IMR-90 (cell line): Measurements from ENCODE around the gene ISM1. TPM values are rescaled to one million over a fixed set of nuclear protein-coding genes. Genes with fewer than 3 reads are reported as not detected.

ENCODE experiments used
- ATAC-seq: fragments of 200-7000 bp; cut with Tn5 transposase; 2 replicates; pipeline ENCODE4 v1.9.1; 2020; ENCODE audit warnings: low read depth, mild to moderate bottlenecking, moderate library complexity
- BruUV-seq: library from RNA; stranded (reverse); fragments of 400-500 nt; replicated peaks from 2 replicates; lab custom pipeline; 2021; lab: Mats Ljungman, UMichigan
- CTCF ChIA-PET: fragments of 300-600 bp; formaldehyde crosslinking; extraction: SDS; loops from one replicate; lab custom pipeline; 2021; ENCODE audit warnings: antibody characterized with exemption; lab: Yijun Ruan, JAX
- POLR2A ChIA-PET: fragments of 300-600 bp; sonication (Branson Sonifier 250); formaldehyde crosslinking; loops from one replicate; lab custom pipeline; 2022; ENCODE audit warnings: antibody characterized with exemption; ENCODE audit not compliant: unreplicated experiment; lab: Charles Lee
- DNase-seq: peaks from one replicate; pipeline ENCODE4 v3.0.0; 2013
- H2AFZ ChIP-seq: replicated peaks from 2 replicates; pipeline ENCODE3; 2013; ENCODE audit warnings: low read length, mild to moderate bottlenecking; ENCODE audit not compliant: poor library complexity
- H2AK5ac ChIP-seq: 2 replicates; pipeline ENCODE4 v1.6.1; 2013; ENCODE audit warnings: low read depth, low read length, inconsistent platforms
- H2AK9ac ChIP-seq: replicated peaks from 2 replicates; pipeline ENCODE3; 2013; ENCODE audit warnings: mild to moderate bottlenecking, low read depth, low read length, moderate library complexity; ENCODE audit not compliant: poor library complexity
- H2BK120ac ChIP-seq: 2 replicates; pipeline ENCODE4 v1.6.1; 2013; ENCODE audit warnings: low read depth, low read length, inconsistent platforms
- H2BK15ac ChIP-seq: 3 replicates; pipeline ENCODE4 v1.6.1; 2013; ENCODE audit warnings: low read depth, low read length, inconsistent platforms
- H2BK20ac ChIP-seq: 2 replicates; pipeline ENCODE4 v1.6.1; 2013; ENCODE audit warnings: low read depth, mild to moderate bottlenecking, inconsistent platforms, low read length, moderate library complexity
- H2BK5ac ChIP-seq: 2 replicates; pipeline ENCODE4 v1.6.1; 2013; ENCODE audit warnings: mild to moderate bottlenecking, low read depth, low read length, inconsistent platforms; ENCODE audit not compliant: poor library complexity, severe bottlenecking
- H3K14ac ChIP-seq: replicated peaks from 2 replicates; pipeline ENCODE4 v1.6.1; 2013; ENCODE audit warnings: low read depth, low read length, inconsistent platforms
- H3K18ac ChIP-seq: 2 replicates; pipeline ENCODE4 v1.6.1; 2013; ENCODE audit warnings: low read depth, low read length, control low read depth
- H3K23ac ChIP-seq: 2 replicates; pipeline ENCODE4 v1.6.1; 2013; ENCODE audit warnings: low read depth, low read length, inconsistent platforms
- H3K27ac ChIP-seq: 2 replicates; pipeline ENCODE4 v1.5.1; 2013; ENCODE audit warnings: mild to moderate bottlenecking, control low read depth, low read length; ENCODE audit not compliant: insufficient read depth
- H3K27me3 ChIP-seq: 2 replicates; pipeline ENCODE4 v1.6.1; 2013; ENCODE audit warnings: low read length; ENCODE audit not compliant: control insufficient read depth, insufficient read depth
- H3K36me3 ChIP-seq: 2 replicates; pipeline ENCODE4 v1.6.1; 2013; ENCODE audit warnings: low read length, mixed read lengths; ENCODE audit not compliant: control insufficient read depth, insufficient read depth
- H3K4ac ChIP-seq: 2 replicates; pipeline ENCODE4 v1.6.1; 2013; ENCODE audit warnings: low read depth, low read length, inconsistent platforms
- H3K4me1 ChIP-seq: 2 replicates; pipeline ENCODE4 v1.6.1; 2013; ENCODE audit warnings: low read length, mixed read lengths; ENCODE audit not compliant: control insufficient read depth, insufficient read depth
- H3K4me2 ChIP-seq: 2 replicates; pipeline ENCODE4 v1.6.1; 2013; ENCODE audit warnings: low read depth, mild to moderate bottlenecking, control low read depth, low read length, moderate library complexity
- H3K4me3 ChIP-seq: 2 replicates; pipeline ENCODE4 v1.5.1; 2013; ENCODE audit warnings: low read depth, mild to moderate bottlenecking, control low read depth, low read length, moderate library complexity; ENCODE audit not compliant: insufficient read depth
- H3K56ac ChIP-seq: 2 replicates; pipeline ENCODE4 v1.6.1; 2013; ENCODE audit warnings: low read length, inconsistent platforms; ENCODE audit not compliant: insufficient read depth; ENCODE audit errors: extremely low read depth
- H3K79me1 ChIP-seq, 2 experiments: 2 replicates each; pipeline ENCODE4 v1.6.1; 2013; ENCODE audit warnings: low read length in 2 of 2, inconsistent platforms in 1 of 2, low read depth in 1 of 2
- H3K9ac ChIP-seq: 2 replicates; pipeline ENCODE4 v1.6.1; 2013; ENCODE audit warnings: low read depth, low read length, control low read depth
- H3K9me1 ChIP-seq: 2 replicates; pipeline ENCODE4 v1.6.1; 2013; ENCODE audit warnings: low read length, inconsistent platforms; ENCODE audit not compliant: insufficient read depth
- H3K9me3 ChIP-seq: 2 replicates; pipeline ENCODE4 v1.6.1; 2013; ENCODE audit warnings: low read length; ENCODE audit not compliant: control insufficient read depth, insufficient read depth
- H4K20me1 ChIP-seq: 2 replicates; pipeline ENCODE4 v1.6.1; 2013; ENCODE audit warnings: low read length, inconsistent platforms; ENCODE audit not compliant: insufficient read depth
- H4K5ac ChIP-seq: 2 replicates; pipeline ENCODE4 v1.6.1; 2013; ENCODE audit warnings: mild to moderate bottlenecking, low read depth, low read length, control low read depth
- H4K8ac ChIP-seq, 2 experiments: 2 replicates each; pipeline ENCODE4 v1.6.1; 2013; ENCODE audit warnings: low read depth in 2 of 2, low read length in 2 of 2, control low read depth in 1 of 2, inconsistent platforms in 1 of 2
- H4K91ac ChIP-seq: 2 replicates; pipeline ENCODE4 v1.6.1; 2013; ENCODE audit warnings: low read depth, low read length, inconsistent platforms; ENCODE audit not compliant: insufficient read depth
- BHLHE40 ChIP-seq: fragments of 150-350 bp; IDR thresholded peaks from 2 replicates; pipeline ENCODE4 v1.6.1; 2016; ENCODE audit warnings: mild to moderate bottlenecking, low read depth, low read length
- CEBPB ChIP-seq: IDR thresholded peaks from 2 replicates; pipeline ENCODE4 v1.6.1; 2012; ENCODE audit warnings: low read depth, low read length, improper control_type of control experiment
- CHD1 ChIP-seq: IDR thresholded peaks from 2 replicates; pipeline ENCODE4 v1.6.1; 2012; ENCODE audit warnings: low read depth, low read length, improper control_type of control experiment
- MAFK ChIP-seq: IDR thresholded peaks from 2 replicates; pipeline ENCODE4 v1.6.1; 2012; ENCODE audit warnings: low read depth, low read length, improper control_type of control experiment
- MAZ ChIP-seq: IDR thresholded peaks from 2 replicates; pipeline ENCODE4 v1.6.1; 2012; ENCODE audit warnings: low read depth, mild to moderate bottlenecking, low read length, improper control_type of control experiment, moderate library complexity, borderline replicate concordance
- MXI1 ChIP-seq: IDR thresholded peaks from 2 replicates; pipeline ENCODE4 v1.6.1; 2012; ENCODE audit warnings: low read depth, mild to moderate bottlenecking, low read length, moderate library complexity, borderline replicate concordance
- NFE2L2 ChIP-seq: fragments of 150-350 bp; IDR thresholded peaks from 2 replicates; pipeline ENCODE4 v1.6.1; 2016; ENCODE audit warnings: low read depth, mild to moderate bottlenecking, low read length
- RAD21 ChIP-seq: IDR thresholded peaks from 2 replicates; pipeline ENCODE4 v1.6.1; 2012; ENCODE audit warnings: low read length, improper control_type of control experiment
- RCOR1 ChIP-seq: IDR thresholded peaks from 2 replicates; pipeline ENCODE4 v1.6.1; 2012; ENCODE audit warnings: mild to moderate bottlenecking, low read length, improper control_type of control experiment; ENCODE audit not compliant: insufficient replicate concordance
- RFX5 ChIP-seq: IDR thresholded peaks from 2 replicates; pipeline ENCODE4 v1.8.0; 2012; ENCODE audit warnings: low read depth, mild to moderate bottlenecking, low read length, moderate library complexity
- SMC3 ChIP-seq: fragments of 150-350 bp; IDR thresholded peaks from 2 replicates; pipeline ENCODE4 v1.6.1; 2016; ENCODE audit warnings: low read depth, mild to moderate bottlenecking, antibody characterized with exemption, low read length, moderate library complexity
- WGBS, 2 experiments: methylation state at CpG; one replicate each; pipeline versions ENCODE4 v1.1.5 to v1.1.7; 2013; ENCODE audit warnings: missing lambda C conversion rate in 2 of 2; ENCODE audit not compliant: insufficient read length in 1 of 2; ENCODE audit errors: extremely low coverage in 2 of 2; 5-methylcytosine and 5-hydroxymethylcytosine counted together
- dilution Hi-C: fragments of 300-500 bp; cut with HindIII; formaldehyde crosslinking; loops from one replicate; pipeline ENCODE4 v1.14.3; 2018; ENCODE audit warnings: low sequenced_read_pairs; ENCODE audit not compliant: unreplicated experiment
- in situ Hi-C: fragments of 300-500 bp; cut with MboI; formaldehyde crosslinking; loops from 3 replicates; pipeline ENCODE4 v1.14.3; 2019; ENCODE audit warnings: low sequenced_read_pairs, inconsistent platforms, mixed read lengths
- intact Hi-C: fragments of 100-400 bp; cut with micrococcal nuclease; formaldehyde crosslinking; loops from 2 replicates; pipeline ENCODE4 v1.10.0; 2022
- polyA plus RNA-seq, 3 experiments: library from polyadenylated mRNA; depleted of rRNA; stranded (reverse); fragments of >200 nt; gene quantifications; 2 replicates each; pipeline ENCODE4 v1.2.3, GENCODE V29; 2012; ENCODE audit warnings: low replicate concordance in 1 of 3
- total RNA-seq: library from RNA; depleted of rRNA; stranded (reverse); fragments of >200 nt; gene quantifications from 2 replicates; pipeline ENCODE4 v1.2.3, GENCODE V29; 2012
- TF ChIP-seq, protein P1 (sequence below): fragments of 150-350 bp; IDR thresholded peaks from 2 replicates; pipeline ENCODE4 v1.6.1; 2016; ENCODE audit warnings: low read depth, mild to moderate bottlenecking, low read length, moderate library complexity, borderline replicate concordance

Gene ISM1
- total and polyA plus RNA-seq, 2 of the 4 experiments (the other 2 are of a cell fraction): not detected

GRCh38 chr20:13313201-13313600, 92.1 kb downstream of the ISM1 start:
- Histone ChIP-seq H2AFZ (no peak overlapping the region), H3K36me3 (no peaks in the 10 kb centered on the region), H3K14ac (no peak overlapping the region), H3K27ac (no peak overlapping the region), H2BK20ac (no peak overlapping the region), H3K4me3 (no peak overlapping the region), H2BK15ac (no peak overlapping the region), H4K91ac (no peak overlapping the region), H3K9ac (no peak overlapping the region), H2AK5ac (no peak overlapping the region), H3K18ac (no peak overlapping the region), H3K79me1 (no peaks in the 10 kb centered on the region), H4K8ac (no peak overlapping the region), H2BK120ac (no peak overlapping the region), H3K23ac (no peak overlapping the region), H3K9me1 (no peaks in the 10 kb centered on the region), H4K20me1 (no peaks in the 10 kb centered on the region), H3K4me1 (no peaks in the 10 kb centered on the region), H2AK9ac (no peak overlapping the region), H3K4me2 (no peak overlapping the region), H4K5ac (no peak overlapping the region), H2BK5ac (no peak overlapping the region), H3K27me3 (peaks cover 2% of the 10 kb centered on the region), H3K56ac (no peak overlapping the region), H3K9me3 (no peaks in the 10 kb centered on the region), H3K4ac (no peak overlapping the region)
- TF ChIP-seq NFE2L2 (no peak), MAFK (no peak), SMC3 (no peak), CHD1 (no peak), MAZ (no peak), BHLHE40 (no peak), CEBPB (no peak), RFX5 (no peak), RAD21 (no peak), MXI1 (no peak), RCOR1 (no peak)
- TF ChIP-seq, protein P1, sequence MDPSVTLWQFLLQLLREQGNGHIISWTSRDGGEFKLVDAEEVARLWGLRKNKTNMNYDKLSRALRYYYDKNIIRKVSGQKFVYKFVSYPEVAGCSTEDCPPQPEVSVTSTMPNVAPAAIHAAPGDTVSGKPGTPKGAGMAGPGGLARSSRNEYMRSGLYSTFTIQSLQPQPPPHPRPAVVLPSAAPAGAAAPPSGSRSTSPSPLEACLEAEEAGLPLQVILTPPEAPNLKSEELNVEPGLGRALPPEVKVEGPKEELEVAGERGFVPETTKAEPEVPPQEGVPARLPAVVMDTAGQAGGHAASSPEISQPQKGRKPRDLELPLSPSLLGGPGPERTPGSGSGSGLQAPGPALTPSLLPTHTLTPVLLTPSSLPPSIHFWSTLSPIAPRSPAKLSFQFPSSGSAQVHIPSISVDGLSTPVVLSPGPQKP: no peak
- POLR2A ChIA-PET: no interaction called here
- 100% methylated on average over 1 of the region's 5 CpGs; no CpG with 5 or more reads in 1 of the 2 experiments for WGBS, 2 experiments
- in situ Hi-C loops: no loop called here
- CTCF ChIA-PET: no interaction called here
- intact Hi-C loops: no loop called here
- DNase-seq: no peak
- no TSS peak for BruUV-seq
- dilution Hi-C loops: no loop called here
- no peak for ATAC-seq
